Suppressor macrophage (primary cell): ENCODE results near the gene KPNA4.
A peak's percentile ranks its signal among the peaks of the same experiment; 100 is the strongest.
"Not testable (repeated sequence)": the region's sequence is repeated elsewhere in the genome, so short reads cannot be mapped to it uniquely, and the experiment has no call there.

Experiments
- DNase-seq, 4 experiments: peaks; one replicate each; pipeline ENCODE4 v3.0.0-alpha.2; 2020 to 2022
- total RNA-seq, 17 experiments: gene quantifications; one replicate each; lab custom pipeline; 2026; ENCODE audit warnings: mixed read lengths in 6 of 17, inconsistent platforms in 3 of 17; lab: John Stamatoyannopoulos, UW

The KPNA4 gene
- 130 to 327 (median 224) reads per million in 17 experiments for total RNA-seq

DNA sequence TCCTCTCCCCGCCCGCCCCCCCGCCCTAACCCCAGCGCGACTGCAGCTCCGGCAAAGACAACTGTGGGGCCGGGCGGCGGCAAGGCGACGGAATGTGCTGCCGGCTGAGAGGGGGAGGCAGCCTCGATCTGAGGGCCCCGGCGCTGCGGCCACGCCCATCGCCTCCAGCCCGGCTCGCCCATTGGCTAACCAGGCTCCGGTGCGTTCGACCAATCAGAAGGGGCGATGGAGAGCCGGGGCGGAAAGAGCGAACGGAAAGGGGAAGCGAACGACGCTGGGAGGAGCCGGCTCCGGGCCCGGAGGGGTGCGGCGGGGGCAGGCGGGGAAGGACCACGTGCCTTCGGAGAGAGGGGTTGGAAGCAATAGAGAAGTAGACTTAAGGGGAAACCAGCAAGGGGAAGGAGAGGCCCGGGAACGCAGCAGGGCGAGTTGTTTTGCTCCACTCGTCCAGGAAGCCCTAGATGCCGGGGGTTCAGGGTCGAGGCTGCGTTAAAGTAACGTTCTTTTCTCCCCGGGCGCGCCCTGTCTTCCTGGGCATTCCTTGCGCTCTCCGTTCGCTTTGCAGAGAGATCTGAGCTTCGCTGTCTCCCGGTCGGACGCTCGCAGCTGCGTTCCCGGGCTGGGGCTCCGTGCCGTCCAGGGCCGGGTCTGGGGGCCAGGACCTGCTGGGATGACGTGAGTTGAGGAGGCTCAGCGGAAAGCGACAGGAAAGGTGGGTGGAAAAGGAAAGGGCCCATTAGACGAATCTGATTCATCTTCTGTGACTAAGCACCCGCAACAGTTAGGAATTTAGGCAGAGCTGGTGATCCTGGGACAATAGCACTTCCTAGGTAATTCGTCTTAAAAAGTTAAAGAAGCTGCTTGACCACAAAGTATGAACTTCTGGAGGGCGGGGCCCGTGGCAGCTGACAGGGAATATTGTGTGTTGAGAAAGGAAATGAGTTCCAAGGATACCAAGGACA lies at the start of gene KPNA4:
TSS of gene KPNA4 (minus strand) at position 130 of the 962 bp plus-strand sequence. CDS start 289 bp downstream, outside the sequence.
- peak; percentile 99 for DNase-seq

GRCh38 chr3:160613661-160614060 lies 48.3 kb upstream of the KPNA4 start:
- no peak for DNase-seq

- no peak for DNase-seq
These were observed 47.2 kb upstream of the KPNA4 start for GRCh38 chr3:160612386-160613075.

- no peak for DNase-seq
These were observed 45.8 kb upstream of the KPNA4 start for GRCh38 chr3:160611141-160611540.

GRCh38 chr3:160608870-160609269 lies 43.5 kb upstream of the KPNA4 start:
- DNase-seq, result no peak

GRCh38 chr3:160607826-160608225 lies 42.5 kb upstream of the KPNA4 start:
- no peak for DNase-seq

DNA sequence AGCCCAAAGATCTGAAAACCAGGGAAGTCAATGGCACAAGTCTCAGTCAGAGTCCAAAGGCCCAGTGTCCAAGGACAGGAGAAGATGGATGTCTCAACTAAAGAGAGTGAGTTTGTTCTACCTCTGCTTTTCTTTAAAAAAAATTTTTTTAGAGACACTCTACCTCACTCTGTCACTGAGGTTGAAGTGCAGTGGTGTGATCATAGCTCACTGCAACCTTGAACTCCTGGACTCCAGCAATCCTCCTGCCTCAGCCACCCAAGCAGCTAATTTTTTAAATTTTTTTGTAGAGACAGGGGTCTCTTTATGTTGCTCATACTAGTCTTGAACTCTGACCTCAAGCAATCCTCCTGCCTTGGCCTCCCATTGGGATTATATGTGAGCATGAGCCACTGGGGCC lies 39.9 kb upstream of the KPNA4 start:
- DNase-seq, result no peak

DNA sequence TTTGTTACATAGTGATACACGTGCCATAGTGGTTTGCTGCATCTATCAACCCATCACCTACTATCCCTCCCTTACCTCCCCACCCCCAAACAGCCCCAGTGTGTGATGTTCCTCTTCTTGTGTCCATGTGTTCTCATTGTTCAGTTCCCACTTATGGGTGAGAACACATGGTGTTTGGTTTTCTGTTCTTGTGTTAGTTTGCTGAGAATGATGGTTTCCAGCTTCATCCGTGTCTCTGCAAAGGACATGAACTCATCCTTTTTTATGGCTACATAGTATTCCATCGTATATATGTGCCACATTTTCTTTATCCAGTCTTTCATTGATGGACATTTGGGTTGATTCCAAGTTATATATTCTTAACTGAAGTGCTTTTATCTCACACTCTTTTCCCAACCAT lies 38.5 kb upstream of the KPNA4 start:
- not testable (repeated sequence) for DNase-seq

GRCh38 chr3:160602259-160602658 lies 36.9 kb upstream of the KPNA4 start:
- DNase-seq, result no peak

GRCh38 chr3:160601288-160601687 lies 35.9 kb upstream of the KPNA4 start:
- DNase-seq, result no peak

DNA sequence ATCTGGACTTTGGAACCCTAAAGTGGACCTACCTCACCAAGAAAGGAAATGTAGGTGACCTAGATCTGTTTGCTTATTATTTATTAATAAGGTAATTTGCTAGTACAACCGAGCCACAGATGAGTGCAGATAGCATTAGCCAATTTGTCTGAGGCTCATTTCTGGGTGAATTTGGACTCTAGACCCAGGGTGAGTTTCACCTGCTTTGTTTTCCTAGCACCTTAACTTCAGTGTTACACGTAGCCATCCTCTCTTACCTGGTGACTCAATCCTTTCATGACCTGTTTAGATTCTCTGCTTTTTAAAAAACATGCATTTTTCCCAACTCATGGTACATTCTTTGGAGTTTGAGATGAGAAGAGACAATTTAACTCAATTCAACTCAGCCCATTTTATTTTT lies 33.5 kb upstream of the KPNA4 start:
- DNase-seq, result no peak

DNA sequence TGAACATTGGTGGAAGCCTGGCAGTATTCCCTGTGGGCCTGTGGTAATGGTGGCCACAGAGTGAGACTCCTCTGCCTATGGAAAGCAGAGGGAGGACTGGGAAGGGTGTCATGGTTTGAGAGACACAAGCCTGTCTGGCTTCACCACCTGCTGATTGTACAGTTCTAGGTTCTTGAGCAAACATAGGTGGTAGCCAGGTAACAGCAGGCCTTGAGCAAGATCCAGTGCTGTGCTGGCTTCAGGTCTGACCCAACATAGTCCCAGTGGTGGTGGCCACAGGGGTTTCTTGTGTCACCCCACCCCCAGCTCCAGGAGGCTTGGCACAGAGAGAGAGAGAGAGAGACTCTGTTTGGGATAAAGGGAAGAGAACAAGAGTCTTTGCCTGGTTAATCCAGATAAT lies 22.7 kb upstream of the KPNA4 start:
- no peak for DNase-seq

- no peak for DNase-seq
These were observed 21.7 kb upstream of the KPNA4 start for GRCh38 chr3:160587105-160587504.

DNA sequence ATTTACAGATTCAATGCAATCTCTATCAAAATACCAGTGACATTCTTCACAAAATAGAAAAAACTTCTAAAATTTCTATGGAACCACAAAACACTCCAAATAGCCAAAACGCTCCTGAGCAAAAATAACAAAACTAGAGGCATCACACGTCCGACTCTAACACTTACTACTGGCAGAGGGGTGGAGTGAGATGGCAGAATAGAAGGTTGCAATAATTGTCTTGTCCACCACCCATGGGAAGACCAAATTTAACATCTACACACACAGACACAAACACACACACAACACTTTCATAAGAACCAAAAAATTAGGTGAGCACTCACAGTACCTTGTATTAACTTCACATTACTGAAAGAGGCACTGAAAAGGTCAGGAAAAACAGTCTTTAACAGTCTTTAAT lies 21.3 kb upstream of the KPNA4 start:
- no peak for DNase-seq

DNA sequence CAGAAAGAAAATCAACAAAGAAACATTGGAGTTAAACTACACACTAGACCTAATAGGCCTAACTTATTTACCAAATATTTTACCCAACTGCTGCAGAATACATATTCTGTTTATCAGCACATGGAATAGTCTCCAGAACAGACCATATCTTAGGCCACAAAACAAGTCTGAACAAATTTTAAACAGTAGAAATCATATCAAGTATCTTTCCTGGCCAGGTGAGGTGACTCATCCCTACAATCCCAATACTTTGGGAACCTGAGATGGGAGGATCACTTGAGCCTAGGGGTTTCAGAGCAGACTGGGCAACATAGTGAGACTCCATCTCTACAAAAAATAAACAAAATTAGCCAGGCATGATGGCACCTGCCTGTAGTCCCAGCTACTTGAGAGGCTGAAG lies 18.1 kb upstream of the KPNA4 start:
- no peak for DNase-seq

DNA sequence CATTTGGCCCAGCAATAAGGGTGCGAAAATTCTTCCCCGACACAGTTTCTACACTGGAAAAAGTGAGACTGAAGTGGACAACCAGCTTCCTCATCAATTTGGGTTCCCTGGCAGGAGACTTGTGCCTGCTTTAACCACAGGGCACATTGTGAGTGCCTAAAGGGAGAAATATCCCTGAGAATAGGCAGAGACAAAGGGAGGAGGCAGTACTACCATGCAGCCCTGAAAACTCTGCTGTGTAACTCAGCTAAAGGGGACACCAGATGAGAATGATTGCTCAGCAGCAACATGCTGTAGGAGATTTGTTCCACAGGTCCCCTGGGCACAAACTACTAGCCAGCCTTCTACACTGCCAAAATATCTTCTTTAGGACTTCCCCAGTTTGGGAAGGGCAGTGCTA lies 15.6 kb upstream of the KPNA4 start:
- DNase-seq, result no peak

- DNase-seq, result no peak
These were observed 12.3 kb upstream of the KPNA4 start for GRCh38 chr3:160577556-160578195.

GRCh38 chr3:160577093-160577492 lies 11.7 kb upstream of the KPNA4 start:
- no peak for DNase-seq

DNA sequence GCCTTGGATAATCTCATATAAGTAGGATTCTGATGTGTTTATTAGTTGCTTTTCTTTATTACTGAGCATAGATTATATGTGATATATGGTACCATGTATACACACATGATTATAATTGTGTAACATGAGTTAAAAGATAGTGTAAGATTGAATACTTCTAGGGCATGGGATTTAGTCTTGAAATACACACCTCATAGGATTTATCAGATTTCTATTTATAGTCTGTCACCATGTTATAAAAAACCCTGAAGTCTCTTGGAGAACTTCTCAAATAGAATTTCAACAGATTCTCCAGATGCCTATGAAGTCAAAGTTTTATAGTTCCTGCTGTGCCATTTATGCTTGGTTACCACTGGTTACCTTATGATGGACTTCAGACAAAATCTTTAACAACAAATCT lies 11.2 kb upstream of the KPNA4 start:
- DNase-seq, result no peak

- no peak for DNase-seq
These were observed 10.2 kb upstream of the KPNA4 start for GRCh38 chr3:160575589-160575988.

GRCh38 chr3:160574636-160575035 lies 9.3 kb upstream of the KPNA4 start:
- no peak for DNase-seq

GRCh38 chr3:160573955-160574525 lies 8.7 kb upstream of the KPNA4 start:
- DNase-seq, result not testable (repeated sequence)
